T-helper 2 cell treated with Interferon-gamma antibody and Interleukin-4, amounts not matched to agents 100 ng/mL and 5 ng/mL, for 36 hours (primary cell): ENCODE results near the gene FGF9. TPM values are rescaled to one million over a fixed set of nuclear protein-coding genes. Genes with fewer than 3 reads are reported as not detected.

Experiments
- intact Hi-C: fragments of 100-400 bp; cut with micrococcal nuclease; formaldehyde crosslinking; loops from one replicate; pipeline ENCODE4 v1.15.1; 2023
- total RNA-seq: library from RNA; stranded (reverse); gene quantifications from 2 replicates; pipeline ENCODE4 v1.2.3, GENCODE V29; 2022

The FGF9 gene
- total RNA-seq: not detected in 2 replicates

DNA sequence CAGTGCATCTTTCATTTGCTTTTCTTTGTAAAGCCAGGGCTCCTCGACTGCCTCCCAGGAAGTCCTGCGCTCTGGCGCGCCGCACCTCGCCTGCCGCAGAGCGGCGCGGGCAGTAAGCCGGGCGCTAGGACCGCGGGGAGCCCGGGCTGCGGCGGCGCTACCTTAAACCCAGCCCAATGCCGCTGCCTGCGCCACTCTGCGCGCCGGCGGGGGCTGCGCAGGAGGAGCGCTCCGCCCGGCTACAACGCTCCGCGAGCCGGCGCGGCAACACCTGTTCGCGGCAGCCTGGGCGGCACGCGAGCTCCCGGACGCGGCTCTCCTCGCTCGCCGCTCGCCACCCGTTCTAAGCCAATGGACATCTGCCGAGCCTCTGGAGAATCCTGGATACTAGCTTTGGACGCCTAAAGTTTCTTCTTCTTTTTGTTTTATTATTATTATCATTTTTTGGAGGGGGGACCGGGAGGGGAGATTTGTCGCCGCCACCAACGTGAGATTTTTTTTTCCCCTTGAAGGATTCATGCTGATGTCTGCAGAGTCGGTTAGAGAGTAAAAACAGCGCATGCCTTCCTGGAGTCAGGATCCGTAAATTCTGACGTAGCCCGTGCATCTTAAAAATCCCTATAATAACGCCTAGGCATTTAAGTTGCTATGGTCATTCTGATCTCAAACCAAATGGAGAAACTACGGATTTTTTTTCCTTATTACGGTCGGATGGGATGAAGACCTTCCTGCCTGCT is at the start of gene FGF9:
Gene FGF9 (plus strand): TSS at position 191 of the 737 bp plus-strand sequence. CDS start 840 bp downstream, outside the sequence.
- intact Hi-C loops: loop anchor here (1.0 to 10.0 kb wide), 2 partner anchors 67 to 394 kb away; partner anchors contain the start of gene MICU2

DNA sequence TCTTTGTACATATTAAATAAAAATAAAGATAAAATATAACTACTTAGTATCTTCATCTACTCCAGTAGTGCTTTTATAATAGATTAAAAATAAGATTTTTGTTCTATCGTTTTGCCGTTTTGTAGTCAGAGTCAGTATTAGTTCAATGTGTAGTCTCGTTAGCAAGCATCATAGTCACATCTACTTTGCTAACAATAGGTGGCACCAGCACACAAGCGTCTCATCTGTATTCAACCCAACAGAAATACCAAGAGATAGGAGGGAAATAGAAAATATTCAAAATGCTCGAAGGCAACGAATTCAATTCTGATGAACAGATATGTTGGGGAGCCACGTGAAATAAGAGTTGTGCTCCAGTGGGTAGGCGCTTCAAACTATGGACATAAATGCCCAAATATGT is 45.5 kb upstream of the FGF9 start:
- intact Hi-C loops: no loop called here

DNA sequence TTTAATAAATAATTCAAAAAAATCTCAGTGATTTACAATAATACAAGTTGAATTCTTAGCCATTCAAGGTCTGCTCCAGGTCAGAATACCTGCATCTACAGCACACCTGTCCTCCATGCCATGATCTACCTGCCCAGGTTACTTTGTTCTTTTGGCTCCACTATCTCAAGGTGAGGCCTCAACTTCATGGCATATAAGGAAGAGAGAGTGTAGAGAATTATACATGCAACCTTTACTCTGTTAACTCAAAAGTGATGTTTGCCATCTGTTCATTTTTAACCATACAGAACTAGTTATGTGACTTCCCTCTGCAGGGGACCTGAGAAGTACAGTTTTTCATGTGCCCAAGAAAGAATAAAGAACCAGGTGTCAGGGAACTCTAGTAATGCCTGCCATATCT is 38.7 kb upstream of the FGF9 start:
- intact Hi-C loops: no loop called here

DNA sequence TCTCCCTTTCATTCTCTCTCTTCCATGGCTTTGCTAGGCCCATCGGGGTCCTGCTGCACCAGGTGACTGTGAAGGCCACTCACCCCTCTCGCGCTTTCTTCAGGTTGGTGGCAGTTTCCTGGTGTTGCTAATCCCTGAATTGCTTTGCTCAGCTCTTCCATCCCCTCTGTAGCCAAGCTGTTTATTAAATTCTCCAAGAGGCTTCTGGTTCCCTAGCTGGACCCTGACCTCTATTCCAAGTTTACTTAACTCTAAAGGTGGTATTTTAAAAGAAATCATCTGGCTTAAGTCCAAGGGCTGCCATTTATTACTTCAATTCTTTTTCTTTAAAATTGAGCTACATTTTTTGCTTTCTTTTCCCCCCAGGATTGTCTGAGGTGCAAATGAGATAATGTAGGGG is 34.2 kb upstream of the FGF9 start:
- intact Hi-C loops: loop anchor here (5.0 kb wide), 1 partner anchor 1386 kb away; no protein-coding TSS in a partner anchor

DNA sequence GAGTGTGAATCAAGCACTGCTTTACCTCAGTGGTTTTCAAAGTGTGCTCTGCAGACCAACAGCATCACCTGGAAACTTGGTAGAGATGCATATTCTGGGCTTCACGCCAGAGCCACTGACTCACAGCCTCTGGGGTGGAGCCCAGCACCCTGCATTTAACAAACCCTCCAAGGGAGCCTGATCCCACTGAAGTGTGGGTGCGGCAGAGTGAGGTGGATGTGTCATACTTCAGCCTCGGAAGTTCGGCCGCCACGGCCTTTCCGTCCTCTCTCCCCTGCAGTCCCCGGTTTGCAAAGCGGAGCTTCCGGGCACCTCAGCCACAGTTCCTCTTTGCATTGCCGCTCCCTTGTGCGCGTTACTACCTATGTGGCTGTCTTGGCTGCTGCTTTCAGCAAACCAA is 33.6 kb upstream of the FGF9 start:
- intact Hi-C loops: loop anchor here (5.0 kb wide), 1 partner anchor 1385 kb away; no protein-coding TSS in a partner anchor

DNA sequence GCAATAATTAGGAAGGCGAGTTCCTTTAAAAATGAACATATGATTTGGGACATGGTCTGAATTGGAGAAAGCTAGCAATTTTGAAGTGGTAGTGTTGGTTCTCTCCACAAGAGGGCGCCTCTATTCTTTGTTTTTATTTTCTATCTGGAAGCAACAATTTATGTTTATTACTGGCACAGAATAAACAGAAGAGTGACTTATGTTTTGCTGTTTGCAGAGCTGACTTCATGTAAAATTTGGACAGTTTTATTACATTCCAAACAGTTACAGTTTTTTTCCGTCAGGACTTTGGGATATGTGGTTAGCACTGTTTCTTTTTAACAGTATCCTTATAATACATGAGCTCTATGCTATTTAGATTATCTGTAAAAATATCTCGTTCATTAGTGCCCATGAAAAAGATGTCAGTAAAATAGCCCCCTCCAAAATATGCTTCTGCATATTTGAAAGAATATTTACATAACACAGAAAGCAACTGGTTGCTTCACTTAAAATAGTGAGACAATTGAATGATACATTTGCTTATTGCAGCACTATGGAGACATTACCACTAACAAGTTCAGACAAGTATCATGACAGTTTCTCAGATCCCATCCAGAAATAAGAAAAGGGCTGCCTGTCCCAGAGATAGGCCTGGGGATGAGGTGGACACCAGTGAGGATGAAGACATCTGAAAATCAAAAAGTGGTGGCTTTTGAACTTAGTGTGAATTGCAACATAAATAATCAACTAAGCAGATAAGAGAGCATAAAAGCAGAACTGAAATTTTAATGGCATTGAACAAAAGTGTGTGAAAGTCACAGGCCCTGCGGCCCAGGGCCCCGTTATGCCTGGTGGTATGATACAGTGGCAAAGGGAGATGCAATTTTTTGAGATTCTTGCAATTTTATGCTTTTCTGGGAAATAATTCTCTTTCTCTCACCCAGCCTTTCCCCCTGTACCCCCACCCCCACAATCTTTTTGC is 32.3 kb upstream of the FGF9 start:
- intact Hi-C loops: loop anchor here (1.0 to 5.0 kb wide), 2 partner anchors 640 to 1384 kb away; no protein-coding TSS in a partner anchor

DNA sequence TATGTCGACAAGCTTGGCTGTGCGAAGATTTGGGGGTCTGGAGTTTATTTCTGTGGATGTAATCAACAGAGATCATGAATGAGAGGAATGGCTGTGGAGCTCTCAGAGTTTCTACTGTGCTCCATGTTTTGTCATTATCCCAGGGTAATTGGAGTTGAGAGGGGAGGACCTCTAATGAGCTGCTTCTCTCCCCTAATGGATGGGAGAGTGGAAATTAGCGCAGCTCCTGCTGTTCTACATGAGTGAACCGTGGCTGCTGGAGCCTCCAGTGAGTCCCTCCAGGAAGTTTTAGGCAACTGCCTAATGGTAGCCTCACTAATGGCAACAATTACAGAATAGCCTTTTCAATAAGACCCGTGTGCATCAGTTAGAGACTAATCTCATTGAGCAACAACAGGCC is 31.3 kb upstream of the FGF9 start:
- intact Hi-C loops: loop anchor here (5.0 kb wide), 1 partner anchor 1383 kb away; no protein-coding TSS in a partner anchor

DNA sequence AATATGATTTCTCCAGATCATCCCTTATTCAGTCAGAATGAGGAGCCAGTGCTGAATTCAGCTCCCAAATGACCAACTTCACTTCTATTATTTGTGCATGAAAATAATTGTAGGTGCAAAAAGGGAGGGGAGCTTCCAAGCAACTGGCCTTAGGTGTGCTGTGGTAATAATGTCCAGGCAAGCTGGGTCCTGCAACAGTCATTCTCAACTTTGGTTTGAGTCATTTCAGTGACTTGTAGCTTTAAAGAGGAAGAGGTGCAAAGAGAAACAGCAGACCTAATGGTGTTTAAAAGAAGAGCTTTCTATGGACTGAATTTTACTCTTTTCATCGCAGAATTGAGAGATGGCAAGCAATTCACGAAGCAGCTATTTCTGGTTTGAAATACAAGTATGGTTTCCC is 29.2 kb upstream of the FGF9 start:
- intact Hi-C loops: no loop called here

DNA sequence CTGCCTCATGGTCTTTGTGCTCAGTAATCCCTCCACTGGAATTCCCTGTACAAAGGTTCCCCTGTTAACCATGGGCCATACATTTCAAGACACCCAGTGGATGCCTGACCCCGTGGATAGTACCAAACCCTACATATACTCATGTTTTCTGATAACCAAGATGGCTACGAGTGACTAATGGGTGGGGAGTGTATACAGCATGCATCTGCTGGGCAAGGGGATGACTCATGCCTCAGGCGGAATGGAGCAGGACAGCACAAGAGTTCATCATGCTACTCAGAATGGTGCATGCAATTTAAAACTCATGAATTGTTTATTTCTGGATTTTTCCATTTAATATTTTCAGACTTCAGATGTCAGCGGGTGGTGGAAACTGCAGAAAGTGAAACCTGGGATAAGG is 13.3 kb upstream of the FGF9 start:
- intact Hi-C loops: no loop called here

DNA sequence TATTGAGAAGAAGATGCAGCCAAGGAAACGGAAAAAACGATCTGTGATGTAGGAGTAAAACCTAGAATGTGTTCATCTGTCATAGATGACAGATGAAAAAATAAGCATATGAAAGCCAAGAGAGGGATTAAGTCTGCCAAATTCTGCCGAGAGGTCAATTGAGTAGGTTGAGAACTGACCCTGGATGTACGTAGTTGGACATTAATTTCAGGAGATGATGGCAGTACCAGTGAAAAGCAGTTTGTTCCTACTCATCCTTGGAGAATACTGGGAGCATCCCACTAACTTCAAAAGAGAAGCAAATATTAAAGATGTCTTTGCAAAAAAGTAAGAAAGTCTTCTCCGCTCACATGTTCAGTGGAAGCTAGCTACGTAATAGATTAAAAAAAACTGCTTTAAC is 11.8 kb upstream of the FGF9 start:
- intact Hi-C loops: no loop called here

DNA sequence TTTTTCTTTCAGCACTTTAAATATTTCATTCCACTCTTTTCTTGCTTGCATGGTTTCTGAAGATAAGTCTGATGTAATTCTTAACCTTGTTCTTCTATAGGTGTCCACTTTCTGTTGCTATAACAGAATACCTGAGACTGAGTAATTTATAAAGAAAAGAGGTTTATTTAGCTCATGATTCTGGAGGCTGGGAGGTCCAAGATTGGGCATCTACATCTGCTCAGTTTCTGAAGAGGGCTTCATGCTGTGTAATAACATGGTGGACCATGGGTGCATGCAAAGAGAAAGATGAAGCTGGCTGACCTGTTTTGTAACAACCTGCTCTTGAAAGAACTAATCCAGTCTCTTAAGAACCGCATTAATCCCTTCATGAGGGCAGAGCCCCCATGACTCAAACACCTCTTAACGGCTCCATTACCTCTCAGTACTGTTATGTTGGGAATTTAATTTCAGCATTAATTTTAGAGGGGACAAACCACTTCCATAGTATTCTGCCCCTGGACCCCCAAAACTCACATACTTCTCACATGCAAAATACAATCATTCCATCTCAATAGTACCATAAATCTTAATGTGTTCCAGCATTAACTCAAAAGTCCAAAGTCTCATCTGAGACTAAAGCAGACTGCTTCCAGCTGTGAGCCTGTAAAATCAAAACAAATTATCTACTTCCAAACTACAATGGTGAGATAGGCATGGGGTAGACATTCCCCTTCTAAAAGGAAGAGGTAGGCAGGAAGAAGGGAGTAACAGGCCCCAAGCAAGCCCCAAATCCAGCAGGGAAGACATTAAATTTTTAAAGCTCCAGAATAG is 9.6 kb upstream of the FGF9 start:
- intact Hi-C loops: no loop called here

DNA sequence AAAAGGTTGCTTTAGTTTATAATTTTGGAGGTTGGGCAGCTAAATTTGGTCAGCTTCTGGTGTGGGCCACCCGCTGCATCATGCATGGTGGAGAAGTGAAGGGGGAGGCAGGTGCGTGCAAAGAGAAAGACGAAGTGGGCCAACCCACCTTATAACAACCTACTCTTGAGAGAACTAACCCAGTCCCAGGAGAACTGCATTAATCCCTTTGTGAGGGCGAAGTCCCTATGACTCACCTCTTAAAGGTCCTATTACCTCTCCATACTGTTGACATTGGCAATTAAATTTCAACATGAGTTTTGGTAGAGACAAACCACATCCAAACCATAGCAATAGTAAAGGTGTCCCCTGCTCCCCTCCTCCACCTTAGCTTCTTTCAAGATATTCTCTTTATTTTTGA is 7.7 kb upstream of the FGF9 start:
- intact Hi-C loops: no loop called here

DNA sequence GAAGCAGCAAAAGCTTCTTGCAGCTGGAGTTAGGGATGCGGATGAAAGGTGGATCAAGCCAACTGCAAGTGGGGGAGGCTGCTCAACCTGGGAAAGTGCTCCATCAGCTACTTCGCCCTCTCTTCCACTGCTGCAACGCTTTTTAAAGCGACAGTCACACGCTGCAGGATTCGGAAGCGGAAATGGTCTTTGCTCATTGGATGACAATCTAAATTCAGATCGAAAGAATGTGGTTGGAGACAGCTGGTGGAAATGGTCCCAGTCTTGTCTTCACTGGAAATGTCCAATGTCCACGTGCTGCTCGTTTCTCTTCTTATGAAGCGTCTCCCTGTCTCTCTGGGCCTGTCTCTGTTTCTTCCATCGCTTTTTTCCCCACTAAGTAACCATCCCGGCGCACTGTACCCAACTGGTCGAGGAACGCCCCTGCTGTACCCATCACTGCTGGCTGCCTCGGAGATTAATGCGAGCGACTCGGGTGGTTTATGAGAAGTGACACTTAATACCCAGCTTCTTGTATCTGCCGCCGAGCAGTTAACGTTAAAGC is 2.1 kb upstream of the FGF9 start:
- intact Hi-C loops: no loop called here

DNA sequence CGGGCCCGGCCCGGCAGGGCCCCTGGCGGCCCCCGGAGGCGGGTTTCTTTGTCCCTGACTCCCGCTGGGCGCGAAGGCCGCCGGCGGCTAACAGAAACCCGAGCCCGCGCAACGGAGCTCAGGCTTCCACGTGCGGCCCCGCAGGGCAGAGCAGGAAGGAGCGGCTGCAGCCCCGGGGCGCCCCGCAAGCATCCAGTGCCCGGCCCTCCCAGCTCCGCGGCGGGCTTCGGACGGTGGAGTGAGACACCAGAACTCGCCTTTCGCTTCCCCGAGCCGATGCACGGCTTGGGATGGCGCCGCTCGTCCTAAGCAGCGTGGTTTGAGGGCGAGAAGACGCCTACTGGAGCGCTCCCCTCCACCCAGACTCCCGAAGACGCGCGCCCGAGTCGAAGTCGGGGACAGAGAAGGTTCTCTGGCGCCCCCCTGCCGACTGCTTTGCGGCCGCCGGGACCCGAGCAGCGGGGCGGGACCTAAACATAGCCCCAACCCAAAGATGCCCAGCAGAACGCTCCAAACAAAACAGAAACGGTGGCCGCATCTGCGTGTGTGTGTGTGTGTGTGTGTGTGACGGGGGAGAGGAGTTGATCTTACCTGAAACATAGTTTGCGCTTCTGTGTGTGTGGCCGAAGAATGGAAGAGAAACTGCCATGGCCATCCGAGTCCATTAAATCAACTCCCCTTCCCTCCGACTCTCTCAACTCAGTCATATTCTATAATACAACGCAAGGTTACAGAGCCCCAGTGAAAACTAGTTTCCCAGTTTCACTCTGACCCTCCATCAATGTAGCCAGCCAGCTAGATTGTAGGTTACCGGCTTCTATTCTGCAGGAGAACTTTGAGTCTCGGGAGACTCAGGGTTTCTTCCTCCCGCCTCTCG is 629 bp upstream of the FGF9 start:
- intact Hi-C loops: loop anchor here (10.0 kb wide), 1 partner anchor 395 kb away; no protein-coding TSS in a partner anchor

DNA sequence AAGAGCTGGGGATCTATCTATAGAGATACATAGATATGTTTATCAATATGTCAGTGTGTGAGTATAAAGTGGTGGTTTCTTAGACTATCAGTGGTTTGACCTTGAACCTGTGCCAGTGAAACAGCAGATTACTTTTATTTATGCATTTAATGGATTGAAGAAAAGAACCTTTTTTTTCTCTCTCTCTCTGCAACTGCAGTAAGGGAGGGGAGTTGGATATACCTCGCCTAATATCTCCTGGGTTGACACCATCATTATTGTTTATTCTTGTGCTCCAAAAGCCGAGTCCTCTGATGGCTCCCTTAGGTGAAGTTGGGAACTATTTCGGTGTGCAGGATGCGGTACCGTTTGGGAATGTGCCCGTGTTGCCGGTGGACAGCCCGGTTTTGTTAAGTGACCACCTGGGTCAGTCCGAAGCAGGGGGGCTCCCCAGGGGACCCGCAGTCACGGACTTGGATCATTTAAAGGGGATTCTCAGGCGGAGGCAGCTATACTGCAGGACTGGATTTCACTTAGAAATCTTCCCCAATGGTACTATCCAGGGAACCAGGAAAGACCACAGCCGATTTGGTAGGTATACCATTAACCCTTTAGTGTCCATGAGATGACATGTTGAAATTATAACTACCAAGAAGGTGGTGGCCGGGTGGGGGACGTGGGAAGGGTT is 880 bp downstream of the FGF9 start:
- intact Hi-C loops: loop anchor here (1.0 to 10.0 kb wide), 2 partner anchors 67 to 393 kb away; partner anchors contain the start of gene MICU2

DNA sequence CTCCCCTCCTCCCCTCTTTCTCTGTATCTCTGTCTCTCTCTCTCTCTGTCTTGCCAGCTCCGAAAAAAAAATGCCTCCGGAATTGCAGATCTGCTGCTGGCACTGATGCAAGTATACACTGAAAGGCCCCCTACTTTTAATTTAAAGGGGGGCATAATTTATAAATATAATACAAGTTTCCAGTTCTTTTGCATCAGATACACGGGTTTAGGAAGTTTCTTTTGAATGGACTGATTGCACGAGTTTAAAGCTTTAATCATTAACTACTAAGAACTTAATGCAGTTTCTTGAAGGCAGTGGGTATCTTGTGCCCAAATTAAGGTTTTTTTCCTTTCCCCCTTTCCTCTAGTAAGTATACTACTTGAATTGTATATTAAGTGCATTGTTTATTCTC is 1.4 kb downstream of the FGF9 start:
- intact Hi-C loops: loop anchor here (10.0 kb wide), 1 partner anchor 393 kb away; no protein-coding TSS in a partner anchor

DNA sequence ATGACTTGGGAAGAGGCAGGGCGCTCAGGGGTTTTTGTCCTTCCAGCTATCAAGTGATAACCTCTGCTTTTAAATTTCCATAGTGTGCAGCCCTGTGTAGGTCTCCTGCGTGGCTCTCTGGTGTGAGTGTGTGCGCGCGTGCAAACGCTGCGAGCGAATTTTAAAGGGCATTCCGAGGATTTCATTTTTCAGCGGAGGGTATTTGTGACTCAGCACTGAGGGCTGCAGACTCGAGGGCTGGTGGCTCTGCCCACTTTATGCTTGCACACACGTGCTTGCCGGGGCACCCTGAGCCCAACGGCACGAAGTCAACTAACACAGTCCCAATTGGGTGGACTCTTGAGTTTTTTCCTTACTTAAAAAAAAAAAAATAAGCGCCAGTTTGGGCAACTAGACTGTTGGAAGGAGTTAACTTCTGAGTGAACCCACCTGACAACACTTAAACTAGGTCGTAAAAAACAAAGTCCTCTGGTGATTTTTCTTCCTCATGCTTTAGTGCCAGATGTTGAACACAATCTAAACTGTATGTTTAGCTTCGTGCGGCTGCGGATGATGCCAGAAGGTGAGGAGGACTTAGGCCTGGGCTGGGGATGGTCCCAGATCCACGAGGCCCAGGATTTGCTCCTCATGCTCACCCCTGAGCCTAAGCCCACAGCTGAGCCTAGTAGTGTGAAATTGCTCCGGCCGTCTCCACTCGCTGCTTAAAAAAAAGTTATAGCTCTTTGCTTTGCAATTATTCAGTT is 2.1 kb downstream of the FGF9 start:
- intact Hi-C loops: loop anchor here (10.0 kb wide), 1 partner anchor 392 kb away; no protein-coding TSS in a partner anchor

DNA sequence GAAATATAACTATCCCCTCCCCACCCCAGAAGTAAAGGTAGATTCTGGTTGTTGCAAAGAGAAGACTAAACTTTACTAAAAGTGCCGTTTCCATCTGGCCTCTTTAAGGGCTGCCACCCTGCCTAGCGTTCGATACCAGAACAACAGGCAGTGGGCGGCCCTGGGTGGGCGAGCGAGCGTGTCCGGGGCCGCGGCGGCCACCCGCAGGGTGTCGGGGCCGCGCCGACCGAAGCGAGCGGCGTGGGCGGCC is 2.6 kb downstream of the FGF9 start:
- intact Hi-C loops: loop anchor here (10.0 kb wide), 1 partner anchor 391 kb away; no protein-coding TSS in a partner anchor
